Hepatocyte (in vitro differentiated cells): ENCODE data around the gene INVS. TPM values are rescaled to one million over a fixed set of nuclear protein-coding genes. Genes with fewer than 3 reads are reported as not detected.

Experiments
- DNase-seq: peaks from one replicate; pipeline ENCODE4 v3.0.0-alpha.2; 2016; ENCODE audit warnings: low spot score
- H2AFZ ChIP-seq: fragments of 200-600 bp; sonication (generic); 2 replicates; pipeline ENCODE4 v1.6.0; 2016; ENCODE audit warnings: antibody characterized with exemption, mild to moderate bottlenecking
- H3K27ac ChIP-seq: fragments of 200-600 bp; sonication (generic); 2 replicates; pipeline ENCODE4 v1.5.1; 2016; ENCODE audit warnings: mild to moderate bottlenecking
- H3K27me3 ChIP-seq: fragments of 200-600 bp; sonication (generic); 2 replicates; pipeline ENCODE4 v1.6.1; 2016
- H3K36me3 ChIP-seq: fragments of 200-600 bp; sonication (generic); replicated peaks from 2 replicates; pipeline ENCODE4 v1.5.1; 2016; ENCODE audit warnings: low read depth; ENCODE audit not compliant: insufficient read depth
- H3K4me1 ChIP-seq: fragments of 200-600 bp; sonication (generic); 2 replicates; pipeline ENCODE4 v1.5.1; 2016; ENCODE audit warnings: mild to moderate bottlenecking, moderate library complexity; ENCODE audit not compliant: insufficient read depth
- H3K4me2 ChIP-seq: fragments of 200-600 bp; sonication (generic); 2 replicates; pipeline ENCODE4 v1.6.0; 2016
- H3K4me3 ChIP-seq: fragments of 200-600 bp; sonication (generic); 2 replicates; pipeline ENCODE4 v1.5.1; 2016; ENCODE audit warnings: mild to moderate bottlenecking
- H3K79me2 ChIP-seq: fragments of 200-600 bp; sonication (generic); 2 replicates; pipeline ENCODE4 v1.6.0; 2017; ENCODE audit warnings: mild to moderate bottlenecking
- H3K9me2 ChIP-seq: fragments of 200-600 bp; sonication (generic); replicated peaks from 2 replicates; pipeline ENCODE4 v1.6.0; 2017; ENCODE audit warnings: mild to moderate bottlenecking; ENCODE audit not compliant: insufficient read depth
- H3K9me3 ChIP-seq: fragments of 200-600 bp; sonication (generic); 2 replicates; pipeline ENCODE4 v1.5.1; 2016; ENCODE audit warnings: low read depth, mild to moderate bottlenecking
- H4K20me1 ChIP-seq: fragments of 200-600 bp; sonication (generic); 2 replicates; pipeline ENCODE4 v1.6.0; 2016; ENCODE audit warnings: mild to moderate bottlenecking; ENCODE audit not compliant: insufficient read depth, poor library complexity, severe bottlenecking
- CTCF ChIP-seq: fragments of 200-600 bp; sonication (generic); IDR thresholded peaks from 2 replicates; pipeline ENCODE4 v1.5.1; 2016; ENCODE audit warnings: antibody characterized with exemption, mild to moderate bottlenecking; ENCODE audit not compliant: poor library complexity
- EZH2 ChIP-seq: fragments of 200-600 bp; sonication (generic); IDR thresholded peaks from 2 replicates; pipeline ENCODE4 v1.6.1; 2016; ENCODE audit warnings: antibody characterized with exemption, mild to moderate bottlenecking, borderline replicate concordance
- EZH2phosphoT487 ChIP-seq: fragments of 200-600 bp; sonication (generic); IDR thresholded peaks from one replicate; pipeline ENCODE4 v1.6.1; 2018; ENCODE audit warnings: antibody characterized with exemption, mild to moderate bottlenecking, low read depth, moderate library complexity; ENCODE audit not compliant: unreplicated experiment, severe bottlenecking
- WGBS: methylation state at CpG from one replicate; pipeline ENCODE4 v1.1.6; 2016; ENCODE audit warnings: low lambda C conversion rate; ENCODE audit errors: missing lambda C conversion rate; 5-methylcytosine and 5-hydroxymethylcytosine counted together
- polyA plus RNA-seq: library from polyadenylated mRNA; unstranded; fragments of >200 nt; fragmentation: Nextera tagmentation; extraction: Ambion mirVana; gene quantifications from 2 replicates; pipeline ENCODE4 v1.2.1, GENCODE V29; 2016
- total RNA-seq: library from RNA; depleted of rRNA; stranded (reverse); fragments of >200 nt; gene quantifications from 2 replicates; pipeline ENCODE4 v1.2.3, GENCODE V29; 2014

The INVS gene
- total and polyA plus RNA-seq, 2 experiments from 2014 or later: 10.1 to 26.5 TPM

DNA sequence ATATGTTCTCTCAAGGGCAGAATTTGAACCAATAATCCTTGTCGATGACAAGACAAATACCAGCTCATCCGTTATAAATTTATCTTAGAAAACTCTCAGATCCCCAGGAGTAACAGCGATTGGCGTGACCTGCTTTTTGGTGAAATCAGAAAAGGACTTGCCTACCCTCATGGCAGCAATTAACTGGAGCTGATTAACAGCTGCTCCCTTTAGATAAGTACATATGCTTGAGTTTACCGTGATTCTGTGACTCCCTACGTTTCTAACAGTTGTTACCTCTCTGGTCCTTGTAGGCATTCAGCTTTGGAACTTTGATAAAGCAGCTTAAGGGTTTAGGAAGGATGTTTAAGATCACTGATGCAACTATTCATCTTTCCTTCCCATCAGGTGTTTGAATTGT lies 2.6 kb downstream of the INVS start:
- no peak for DNase-seq
- H3K9me3 ChIP-seq: no peaks in the 10 kb centered on the region
- WGBS: 79% methylated on average over 6 of the region's 6 CpGs
- peaks cover 30% of the 10 kb centered on the region for H3K79me2 ChIP-seq
- TF ChIP-seq EZH2 (no peak), CTCF (no peak)
- H3K4me2 ChIP-seq: no peak overlapping the region
- H3K36me3 ChIP-seq: no peaks in the 10 kb centered on the region
- H2AFZ ChIP-seq: no peak overlapping the region
- peaks cover 17% of the 10 kb centered on the region for H3K4me1 ChIP-seq
- no peaks in the 10 kb centered on the region for H3K9me2 ChIP-seq
- H3K27ac ChIP-seq: no peak overlapping the region
- H4K20me1 ChIP-seq: peaks cover 2% of the 10 kb centered on the region
- no peak overlapping the region for H3K4me3 ChIP-seq
- H3K27me3 ChIP-seq: no peaks in the 10 kb centered on the region

DNA sequence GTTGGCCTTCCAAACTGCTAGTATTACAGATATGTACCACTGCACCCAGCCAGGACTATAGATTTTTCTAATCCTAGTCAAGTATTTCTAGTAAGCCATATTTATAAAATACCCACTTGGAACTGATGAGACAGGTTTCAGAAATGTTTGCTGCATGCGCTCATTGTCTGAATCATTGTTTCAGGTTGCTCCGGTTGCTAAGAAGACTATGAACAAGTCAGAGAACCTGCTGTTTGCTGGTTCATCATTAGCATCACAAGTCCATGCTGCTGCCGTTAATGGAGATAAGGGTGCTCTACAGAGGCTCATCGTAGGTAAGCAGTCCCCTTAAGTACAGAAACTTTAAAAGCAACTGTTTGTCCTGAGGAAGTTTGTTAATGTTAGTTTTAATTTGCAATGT lies 5.3 kb downstream of the INVS start:
- no peak for DNase-seq
- Histone ChIP-seq H3K27me3 (no peaks in the 10 kb centered on the region), H3K4me3 (no peak overlapping the region), H3K27ac (no peak overlapping the region), H3K4me2 (no peak overlapping the region), H3K9me3 (no peaks in the 10 kb centered on the region), H3K36me3 (no peaks in the 10 kb centered on the region), H3K9me2 (no peaks in the 10 kb centered on the region), H3K79me2 (peaks cover 13% of the 10 kb centered on the region), H4K20me1 (no peaks in the 10 kb centered on the region), H2AFZ (no peak overlapping the region), H3K4me1 (peaks cover 5% of the 10 kb centered on the region)
- 82% methylated on average over 4 of the region's 4 CpGs for WGBS
- TF ChIP-seq EZH2phosphoT487 (no peak), EZH2 (no peak), CTCF (no peak)

- no peak for DNase-seq
- H3K36me3 ChIP-seq: no peaks in the 10 kb centered on the region
- H4K20me1 ChIP-seq: no peaks in the 10 kb centered on the region
- H3K4me1 ChIP-seq: no peaks in the 10 kb centered on the region
- no peaks in the 10 kb centered on the region for H3K9me2 ChIP-seq
- H3K4me3 ChIP-seq: no peak overlapping the region
- TF ChIP-seq EZH2phosphoT487 (no peak), EZH2 (no peak), CTCF (no peak)
- H2AFZ ChIP-seq: no peak overlapping the region
- H3K27ac ChIP-seq: no peak overlapping the region
- no peak overlapping the region for H3K4me2 ChIP-seq
- H3K9me3 ChIP-seq: no peaks in the 10 kb centered on the region
- 0% methylated on average over 1 of the region's 1 CpG for WGBS
- peaks cover 16% of the 10 kb centered on the region for H3K79me2 ChIP-seq
- no peaks in the 10 kb centered on the region for H3K27me3 ChIP-seq
Measured at GRCh38 chr9:100105861-100106260, 6.8 kb downstream of the INVS start.

DNA sequence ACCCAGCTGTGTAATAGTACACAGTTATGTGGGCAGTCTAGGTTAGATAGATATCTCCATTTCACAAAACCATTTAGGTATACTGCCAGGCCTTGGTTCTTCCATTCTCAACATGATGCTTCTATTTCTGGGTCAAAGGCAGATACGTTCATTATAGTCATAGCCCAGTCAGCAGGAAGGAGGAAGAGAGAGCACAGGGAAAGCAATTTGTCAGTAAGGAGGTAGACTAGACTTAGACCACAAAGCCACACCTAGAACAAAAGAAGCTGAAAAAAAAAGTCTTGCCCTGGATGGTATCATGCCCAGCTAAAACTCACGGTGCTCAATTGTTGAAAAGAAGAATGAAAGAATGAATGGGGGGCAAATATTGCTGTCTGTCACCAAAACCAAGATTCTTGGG lies 7.6 kb downstream of the INVS start:
- Histone ChIP-seq H3K4me2 (no peak overlapping the region), H3K9me2 (no peaks in the 10 kb centered on the region), H3K27me3 (no peaks in the 10 kb centered on the region), H3K79me2 (peaks cover 9% of the 10 kb centered on the region), H4K20me1 (no peaks in the 10 kb centered on the region), H3K4me1 (no peaks in the 10 kb centered on the region), H3K27ac (no peak overlapping the region), H2AFZ (no peak overlapping the region), H3K36me3 (no peaks in the 10 kb centered on the region), H3K4me3 (no peak overlapping the region), H3K9me3 (no peaks in the 10 kb centered on the region)
- no peak for DNase-seq
- WGBS: 96% methylated on average over 2 of the region's 2 CpGs
- TF ChIP-seq EZH2phosphoT487: no peak
- no peak for TF ChIP-seq EZH2
- no peak for TF ChIP-seq CTCF
